H9 (cell line): Measurements from ENCODE around the gene RHOA. TPM values are rescaled to one million over a fixed set of nuclear protein-coding genes. Genes with fewer than 3 reads are reported as not detected.

Source experiments
- DNase-seq: peaks from one replicate; pipeline ENCODE4 v3.0.0-alpha.2; 2017
- H2AFZ ChIP-seq: one replicate; pipeline ENCODE4 v1.6.1; 2013; ENCODE audit warnings: mild to moderate bottlenecking, low read length, control low read depth, moderate library complexity
- H2AK5ac ChIP-seq: 2 replicates; pipeline ENCODE4 v1.6.1; 2013; ENCODE audit warnings: low read length, control low read depth, mixed read lengths; ENCODE audit not compliant: insufficient read length
- H2BK120ac ChIP-seq: one replicate; pipeline ENCODE4 v1.6.1; 2013; ENCODE audit warnings: low read depth, mild to moderate bottlenecking, low read length, control low read depth, inconsistent platforms; ENCODE audit not compliant: poor library complexity, severe bottlenecking
- H2BK12ac ChIP-seq: 2 replicates; pipeline ENCODE4 v1.6.1; 2013; ENCODE audit warnings: low read length, control low read depth, mixed read lengths, low read depth; ENCODE audit not compliant: insufficient read length
- H2BK15ac ChIP-seq: 2 replicates; pipeline ENCODE4 v1.6.1; 2013; ENCODE audit warnings: low read depth, low read length, control low read depth
- H2BK20ac ChIP-seq: one replicate; pipeline ENCODE4 v1.6.1; 2013; ENCODE audit warnings: low read depth, mild to moderate bottlenecking, low read length, control low read depth, inconsistent platforms; ENCODE audit not compliant: poor library complexity, severe bottlenecking
- H2BK5ac ChIP-seq: 2 replicates; pipeline ENCODE4 v1.6.1; 2013; ENCODE audit warnings: low read length, control low read depth, mixed read lengths; ENCODE audit not compliant: insufficient read length
- H3K14ac ChIP-seq: 2 replicates; pipeline ENCODE4 v1.6.1; 2013; ENCODE audit warnings: low read length, control low read depth; ENCODE audit not compliant: insufficient read depth
- H3K18ac ChIP-seq: 2 replicates; pipeline ENCODE4 v1.6.1; 2013; ENCODE audit warnings: low read depth, mild to moderate bottlenecking, mixed read lengths, low read length, control low read depth; ENCODE audit not compliant: insufficient read length
- H3K23ac ChIP-seq: 2 replicates; pipeline ENCODE4 v1.6.1; 2013; ENCODE audit warnings: low read length, control low read depth, mixed read lengths, low read depth; ENCODE audit not compliant: insufficient read length
- H3K23me2 ChIP-seq: 2 replicates; pipeline ENCODE4 v1.6.1; 2013; ENCODE audit warnings: low read depth, mild to moderate bottlenecking, mixed read lengths, low read length, control low read depth; ENCODE audit not compliant: insufficient read length, poor library complexity, severe bottlenecking
- H3K27ac ChIP-seq: 2 replicates; pipeline ENCODE4 v1.5.1; 2013; ENCODE audit warnings: low read length, control low read depth, mixed read lengths, low read depth; ENCODE audit not compliant: insufficient read length
- H3K27me3 ChIP-seq: 2 replicates; pipeline ENCODE4 v1.6.1; 2013; ENCODE audit warnings: low read length, control low read depth, inconsistent platforms; ENCODE audit not compliant: insufficient read depth
- H3K4ac ChIP-seq: 2 replicates; pipeline ENCODE4 v1.6.1; 2013; ENCODE audit warnings: low read depth, mild to moderate bottlenecking, control low read depth, inconsistent platforms, low read length, moderate library complexity
- H3K4me1 ChIP-seq: 2 replicates; pipeline ENCODE4 v1.6.1; 2013; ENCODE audit warnings: low read length, control low read depth, inconsistent platforms; ENCODE audit not compliant: insufficient read depth
- H3K4me2 ChIP-seq: 2 replicates; pipeline ENCODE4 v1.6.1; 2013; ENCODE audit warnings: low read length, control low read depth, mixed read lengths; ENCODE audit not compliant: insufficient read length, insufficient read depth
- H3K56ac ChIP-seq: 2 replicates; pipeline ENCODE4 v1.6.1; 2013; ENCODE audit warnings: low read depth, mild to moderate bottlenecking, mixed read lengths, low read length, control low read depth; ENCODE audit not compliant: insufficient read length
- H3K79me1 ChIP-seq: 2 replicates; pipeline ENCODE4 v1.6.1; 2013; ENCODE audit warnings: low read depth, mild to moderate bottlenecking, moderate library complexity, low read length, control low read depth, inconsistent platforms; ENCODE audit not compliant: insufficient read depth, poor library complexity, severe bottlenecking
- H3K79me2 ChIP-seq: 2 replicates; pipeline ENCODE4 v1.6.1; 2013; ENCODE audit warnings: low read length, control low read depth, inconsistent platforms; ENCODE audit not compliant: insufficient read depth
- H3K9ac ChIP-seq: 2 replicates; pipeline ENCODE4 v1.6.1; 2013; ENCODE audit warnings: low read length, control low read depth, mixed read lengths; ENCODE audit not compliant: insufficient read length; ENCODE audit errors: extremely low read depth
- H3K9me3 ChIP-seq: one replicate; pipeline ENCODE4 v1.6.1; 2013; ENCODE audit warnings: low read depth, low read length, inconsistent platforms; ENCODE audit not compliant: control insufficient read depth
- H3T11ph ChIP-seq: one replicate; pipeline ENCODE4 v1.6.1; 2013; ENCODE audit warnings: mild to moderate bottlenecking, low read length, control low read depth, inconsistent platforms
- H4K20me1 ChIP-seq: one replicate; pipeline ENCODE4 v1.6.1; 2013; ENCODE audit not compliant: control insufficient read depth, insufficient read length, insufficient read depth
- H4K5ac ChIP-seq: 2 replicates; pipeline ENCODE4 v1.6.1; 2013; ENCODE audit warnings: low read depth, mild to moderate bottlenecking, mixed read lengths, low read length, control low read depth; ENCODE audit not compliant: insufficient read length
- H4K8ac ChIP-seq: replicated peaks from 2 replicates; pipeline ENCODE4 v1.6.1; 2013; ENCODE audit warnings: low read length, control low read depth, mixed read lengths, low read depth; ENCODE audit not compliant: insufficient read length
- H4K91ac ChIP-seq: 2 replicates; pipeline ENCODE4 v1.6.1; 2013; ENCODE audit warnings: low read depth, mild to moderate bottlenecking, moderate library complexity, mixed read lengths, low read length, control low read depth; ENCODE audit not compliant: insufficient read length
- H3K27ac Mint-ChIP-seq, 3 experiments: 2 replicates in 2 of 3; 3 replicates in 1 of 3; pipeline ENCODE4 v1.8.0; 2020 to 2021; ENCODE audit warnings: mixed read lengths in 3 of 3, mild to moderate bottlenecking in 1 of 3, moderate library complexity in 1 of 3
- H3K27me3 Mint-ChIP-seq: 2 replicates; pipeline ENCODE4 v1.8.0; 2021; ENCODE audit warnings: low read depth, mild to moderate bottlenecking, moderate library complexity, mixed read lengths
- H3K36me3 Mint-ChIP-seq, 3 experiments: 2 replicates in 2 of 3; 3 replicates in 1 of 3; pipeline ENCODE4 v1.8.0; 2020 to 2021; ENCODE audit warnings: low read depth in 3 of 3, mixed read lengths in 3 of 3; ENCODE audit not compliant: insufficient read depth in 1 of 3
- H3K4me1 Mint-ChIP-seq, 2 experiments: 2 replicates each; pipeline ENCODE4 v1.8.0; 2020; ENCODE audit warnings: mixed read lengths in 2 of 2
- H3K4me3 Mint-ChIP-seq, 2 experiments: 2 replicates in 1 of 2; 3 replicates in 1 of 2; pipeline ENCODE4 v1.8.0; 2020 to 2021; ENCODE audit warnings: mild to moderate bottlenecking in 2 of 2, mixed read lengths in 2 of 2, moderate library complexity in 1 of 2
- H3K9me3 Mint-ChIP-seq, 2 experiments: 2 replicates in 1 of 2; 3 replicates in 1 of 2; pipeline ENCODE4 v1.8.0; 2020; ENCODE audit warnings: mild to moderate bottlenecking in 2 of 2, mixed read lengths in 2 of 2, moderate library complexity in 1 of 2
- CTCF ChIP-seq: fragments of 200-600 bp; sonication (generic); conservative IDR thresholded peaks from 3 replicates; pipeline ENCODE4 v1.8.0; 2021; ENCODE audit warnings: antibody characterized with exemption, mild to moderate bottlenecking
- WGBS: extraction: QIAGEN DNeasy Blood & Tissue Kit; methylation state at CpG from one replicate; pipeline ENCODE4 v1.1.7; 2013; ENCODE audit warnings: missing lambda C conversion rate, low lambda C conversion rate, mixed read lengths; ENCODE audit not compliant: insufficient read length; ENCODE audit errors: extremely low coverage; 5-methylcytosine and 5-hydroxymethylcytosine counted together
- total RNA-seq: library from RNA; stranded (reverse); gene quantifications from 2 replicates; pipeline ENCODE4 v1.2.1, GENCODE V29; 2021

RHOA gene
- total RNA-seq, 1 experiment from 2014 or later = 403 TPM

GRCh38 chr3:49359623-49360022 lies 52.2 kb downstream of the RHOA start:
- Histone ChIP-seq H2BK20ac (no peak overlapping the region), H3K18ac (no peak overlapping the region), H3K4me2 (no peak overlapping the region), H4K91ac (no peak overlapping the region), H3K79me1 (no peaks in the 10 kb centered on the region), H3K79me2 (no peaks in the 10 kb centered on the region; the same call in 1 of the 2 replicates), H4K8ac (no peak overlapping the region), H3T11ph (no peak overlapping the region), H2AFZ (no peak overlapping the region), H3K23ac (no peak overlapping the region), H3K4me1 (no peaks in the 10 kb centered on the region; the same call in 1 of the 2 replicates), H2BK12ac (no peak overlapping the region), H3K4ac (no peak overlapping the region), H3K14ac (no peak overlapping the region), H3K9ac (no peak overlapping the region), H4K5ac (no peak overlapping the region), H3K23me2 (peaks cover 11% of the 10 kb centered on the region), H2BK120ac (no peak overlapping the region), H3K9me3 (no peaks in the 10 kb centered on the region), H3K27ac (no peak overlapping the region), H3K56ac (no peak overlapping the region), H2BK15ac (no peak overlapping the region), H2AK5ac (no peak overlapping the region), H2BK5ac (no peak overlapping the region), H3K27me3 (no peaks in the 10 kb centered on the region), H4K20me1 (no peaks in the 10 kb centered on the region)
- H3K4me1 Mint-ChIP-seq = peaks cover 21 to 22% of the 10 kb centered on the region in 2 experiments
- no peak for TF ChIP-seq CTCF
- H3K4me3 Mint-ChIP-seq = peak overlapping the region in 1 of 2 experiments; percentile 94; a peak in 2 of 5 replicates
- no peaks in the 10 kb centered on the region; a peak in 1 of 5 replicates for H3K9me3 Mint-ChIP-seq
- H3K27me3 Mint-ChIP-seq = no peaks in the 10 kb centered on the region
- no CpG with 5 or more reads among the region's 2 CpGs for WGBS
- H3K27ac Mint-ChIP-seq = peak overlapping the region; percentile 25 to 94 (median 40); a peak in 3 of 7 replicates
- no peak for DNase-seq
- H3K36me3 Mint-ChIP-seq = peaks cover 25 to 68% (median 51%) of the 10 kb centered on the region in 3 experiments
